ENCODE measurements around the gene NTN5. TPM values are rescaled to one million over a fixed set of nuclear protein-coding genes. Genes with fewer than 3 reads are reported as not detected.
A peak's percentile ranks its signal among the peaks of the same experiment; 100 is the strongest.

The NTN5 gene
- total and polyA plus RNA-seq, 9 of the 15 experiments (the other 6 are each of a cell fraction or from before 2014, with no cell fraction given), result not detected

DNA sequence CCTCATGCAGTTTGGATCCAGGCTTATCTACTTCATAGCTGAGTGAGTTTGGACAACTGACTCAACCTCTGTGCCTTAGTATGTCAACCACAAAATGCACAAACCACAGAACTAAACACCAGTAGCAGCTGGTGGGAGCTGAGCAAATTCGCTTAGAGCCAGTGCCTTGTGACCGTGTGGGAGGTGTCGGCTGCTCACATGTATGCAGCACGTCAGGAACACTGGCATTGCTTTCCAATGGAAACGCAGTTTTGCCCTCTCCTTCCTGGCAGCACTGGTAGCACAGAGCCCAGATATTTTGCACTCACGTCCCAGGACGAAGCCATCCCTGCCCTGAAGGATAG, 8.3 kb upstream of the NTN5 start (continued):
- TF ChIP-seq ZNF655 (CRISPR knock-in tag; IDR thresholded peaks at IDR 0.05) (no peak), FUS (optimal IDR thresholded peaks at IDR 0.05; ENCODE audit: low read depth, low read length) (no peak), ZNF224 (CRISPR knock-in tag; IDR thresholded peaks at IDR 0.05) (no peak), TOE1 (IDR thresholded peaks at IDR 0.05; ENCODE audit: borderline replicate concordance) (peak; percentile 28; the same call in 1 of the 2 replicates), TOE1 (CRISPR knock-in tag; IDR thresholded peaks at IDR 0.05; ENCODE audit: borderline replicate concordance, low read depth) (no peak), THAP12 (CRISPR knock-in tag; IDR thresholded peaks at IDR 0.05) (no peak), NCOA2 (IDR thresholded peaks at IDR 0.05; ENCODE audit: partially characterized antibody in 2 of 2) (no peak), ZNF695 (CRISPR knock-in tag; IDR thresholded peaks at IDR 0.05) (no peak), ZNF3 (CRISPR knock-in tag; IDR thresholded peaks at IDR 0.05) (no peak), DMBX1 (CRISPR knock-in tag; IDR thresholded peaks at IDR 0.05; ENCODE audit: borderline replicate concordance) (no peak), KLF16 (IDR thresholded peaks at IDR 0.05) (peak; percentile 75; the same call in 1 of the 2 replicates), ARID1B (IDR thresholded peaks at IDR 0.05) (peak; percentile 44; the same call in 1 of the 2 replicates), BCOR (IDR thresholded peaks at IDR 0.05) (peak; percentile 47; the same call in 1 of the 2 replicates), SP1 (CRISPR knock-in tag; IDR thresholded peaks at IDR 0.05) (peak; percentile 57; the same call in 1 of the 2 replicates), PHF21A (IDR thresholded peaks at IDR 0.05; ENCODE audit: borderline replicate concordance, low read depth) (no peak), SREBF2 (CRISPR knock-in tag; IDR thresholded peaks at IDR 0.05) (no peak), ZNF12 (CRISPR knock-in tag; IDR thresholded peaks at IDR 0.05) (no peak), DIDO1 (tag; IDR thresholded peaks at IDR 0.05; ENCODE audit: low read depth) (no peak), MAZ (CRISPR knock-in tag; conservative IDR thresholded peaks at IDR 0.05 in 1 of 2, IDR thresholded peaks at IDR 0.05 in 1 of 2) (peak in 1 of 2 experiments; percentile 53; a peak in 1 of 4 replicates), KDM1A (IDR thresholded peaks at IDR 0.05) (peak; percentile 66 to 68), KLF6 (CRISPR knock-in tag; IDR thresholded peaks at IDR 0.05; ENCODE audit: borderline replicate concordance) (no peak), ZNF778 (CRISPR knock-in tag; IDR thresholded peaks at IDR 0.05) (no peak), SETDB1 (IDR thresholded peaks at IDR 0.05; ENCODE audit: low read length) (peak; percentile 48), ZBTB11 (CRISPR knock-in tag; IDR thresholded peaks at IDR 0.05) (0 out of 6 replicates have a peak, but pooled peaks of 1 of the 3 experiments have one; percentile 26)
